Measurements from ENCODE around the gene IQCB1.
"Not testable (repeated sequence)": the region's sequence is repeated elsewhere in the genome, so short reads cannot be mapped to it uniquely, and the experiment has no call there.

The IQCB1 gene

DNA sequence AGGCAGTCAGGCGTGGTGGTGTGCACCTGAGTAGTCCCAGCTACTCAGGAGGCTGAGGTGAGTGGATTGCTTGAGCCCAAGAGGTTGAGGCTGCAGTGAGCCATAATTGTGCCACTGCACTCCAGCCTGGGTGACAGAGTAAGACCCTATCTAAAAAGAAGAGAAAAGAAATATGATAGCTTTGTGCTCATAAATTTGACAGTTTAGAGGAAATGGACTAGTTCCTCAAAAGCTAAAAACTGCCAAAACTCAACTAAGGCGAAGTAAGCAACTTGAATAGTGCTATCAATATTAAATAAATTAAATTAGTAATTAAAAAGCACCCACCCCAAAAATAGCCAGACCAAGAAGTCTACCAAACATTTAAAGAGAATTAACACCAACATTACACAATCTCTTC is 34.9 kb upstream of the IQCB1 start:
- Histone ChIP-seq H3K4me3 (no peak overlapping the region), H3K27me3 (no peaks in the 10 kb centered on the region), H3K9me3 (no peaks in the 10 kb centered on the region), H3K27ac (no peak overlapping the region), H3K36me3 (peaks cover 0 to 6% (median 0%) of the 10 kb centered on the region in 3 donors), H3K4me1 (no peaks in the 10 kb centered on the region)
- no peak for DNase-seq
- intact Hi-C loops (cut with DNase I; ENCODE audit: low total_unique reads): no loop called here
- TF ChIP-seq, protein P1, sequence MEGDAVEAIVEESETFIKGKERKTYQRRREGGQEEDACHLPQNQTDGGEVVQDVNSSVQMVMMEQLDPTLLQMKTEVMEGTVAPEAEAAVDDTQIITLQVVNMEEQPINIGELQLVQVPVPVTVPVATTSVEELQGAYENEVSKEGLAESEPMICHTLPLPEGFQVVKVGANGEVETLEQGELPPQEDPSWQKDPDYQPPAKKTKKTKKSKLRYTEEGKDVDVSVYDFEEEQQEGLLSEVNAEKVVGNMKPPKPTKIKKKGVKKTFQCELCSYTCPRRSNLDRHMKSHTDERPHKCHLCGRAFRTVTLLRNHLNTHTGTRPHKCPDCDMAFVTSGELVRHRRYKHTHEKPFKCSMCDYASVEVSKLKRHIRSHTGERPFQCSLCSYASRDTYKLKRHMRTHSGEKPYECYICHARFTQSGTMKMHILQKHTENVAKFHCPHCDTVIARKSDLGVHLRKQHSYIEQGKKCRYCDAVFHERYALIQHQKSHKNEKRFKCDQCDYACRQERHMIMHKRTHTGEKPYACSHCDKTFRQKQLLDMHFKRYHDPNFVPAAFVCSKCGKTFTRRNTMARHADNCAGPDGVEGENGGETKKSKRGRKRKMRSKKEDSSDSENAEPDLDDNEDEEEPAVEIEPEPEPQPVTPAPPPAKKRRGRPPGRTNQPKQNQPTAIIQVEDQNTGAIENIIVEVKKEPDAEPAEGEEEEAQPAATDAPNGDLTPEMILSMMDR (IDR thresholded peaks at IDR 0.05): no peak

DNA sequence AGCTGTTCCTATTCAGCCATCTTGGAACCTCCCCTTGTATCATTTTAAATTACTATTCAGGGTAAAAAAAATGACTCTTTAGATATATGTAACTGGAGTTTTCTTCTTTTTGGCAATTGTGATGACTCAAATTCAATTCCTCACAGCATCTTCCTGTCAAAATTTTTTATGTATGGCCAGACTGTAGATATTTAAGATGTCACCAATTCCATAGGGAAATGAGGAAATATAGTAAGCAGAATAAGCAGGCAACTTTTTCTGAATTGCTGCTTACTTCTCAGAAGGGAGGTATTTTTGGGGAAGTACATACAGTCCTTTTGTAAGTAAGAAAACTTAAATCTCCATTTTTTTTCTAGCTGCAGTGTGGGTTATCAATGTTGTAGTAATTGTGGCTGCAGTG is 28.9 kb upstream of the IQCB1 start:
- TF ChIP-seq, protein P1 (IDR thresholded peaks at IDR 0.05): no peak
- peaks cover 6 to 9% (median 7%) of the 10 kb centered on the region in 3 donors for H3K36me3 ChIP-seq
- no peaks in the 10 kb centered on the region for H3K27me3 ChIP-seq
- intact Hi-C loops (cut with DNase I; ENCODE audit: low total_unique reads): no loop called here
- no peak for DNase-seq
- H3K4me1 ChIP-seq: no peaks in the 10 kb centered on the region
- no peak overlapping the region for H3K27ac ChIP-seq
- no peak overlapping the region for H3K4me3 ChIP-seq
- peaks cover 0 to 4% (median 0%) of the 10 kb centered on the region in 3 donors for H3K9me3 ChIP-seq

DNA sequence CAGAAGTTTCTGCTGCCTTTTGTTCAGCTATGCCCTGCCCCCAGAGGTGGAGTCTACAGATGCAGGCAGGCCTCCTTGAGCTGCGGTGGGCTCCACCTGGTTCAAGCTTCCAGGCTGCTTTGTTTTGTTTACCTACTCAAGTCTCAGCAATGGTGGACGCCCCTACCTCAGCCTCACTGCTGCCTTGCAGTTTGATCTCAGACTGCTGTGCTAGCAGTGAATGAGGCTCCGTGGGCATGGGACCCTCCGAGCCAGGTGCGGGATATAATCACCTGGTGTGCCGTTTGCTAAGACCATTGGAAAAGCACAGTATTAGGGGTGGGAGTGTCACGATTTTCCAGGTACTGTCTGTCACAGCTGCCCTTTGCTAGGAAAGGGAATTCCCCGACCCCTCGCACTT is 28.4 kb upstream of the IQCB1 start:
- H3K4me3 ChIP-seq; H3K27ac ChIP-seq; H3K27me3 ChIP-seq; H3K36me3 ChIP-seq; H3K9me3 ChIP-seq; intact Hi-C loops (cut with DNase I; ENCODE audit: low total_unique reads); DNase-seq; H3K4me1 ChIP-seq: not testable (repeated sequence)

DNA sequence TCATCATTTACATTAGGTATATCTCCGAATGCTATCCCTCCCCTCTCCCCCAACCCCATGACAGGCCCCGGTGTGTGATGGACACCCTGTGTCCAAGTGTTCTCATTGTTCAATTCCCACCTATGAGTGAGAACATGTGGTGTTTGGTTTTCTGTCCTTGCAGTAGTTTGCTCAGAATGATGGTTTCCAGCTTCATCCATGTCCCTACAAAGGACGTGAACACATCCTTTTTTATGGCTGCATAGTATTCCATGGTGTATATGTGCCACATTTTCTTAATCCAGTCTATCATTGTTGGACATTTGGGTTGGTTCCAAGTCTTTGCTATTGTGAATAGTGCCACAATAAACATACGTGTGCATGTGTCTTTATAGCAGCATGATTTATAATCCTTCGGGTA is 22.9 kb upstream of the IQCB1 start:
- peaks cover 0 to 11% (median 6%) of the 10 kb centered on the region in 3 donors for H3K36me3 ChIP-seq
- H3K27ac ChIP-seq; H3K27me3 ChIP-seq; H3K4me3 ChIP-seq; H3K4me1 ChIP-seq; H3K9me3 ChIP-seq; DNase-seq; intact Hi-C loops (cut with DNase I; ENCODE audit: low total_unique reads): not testable (repeated sequence)

DNA sequence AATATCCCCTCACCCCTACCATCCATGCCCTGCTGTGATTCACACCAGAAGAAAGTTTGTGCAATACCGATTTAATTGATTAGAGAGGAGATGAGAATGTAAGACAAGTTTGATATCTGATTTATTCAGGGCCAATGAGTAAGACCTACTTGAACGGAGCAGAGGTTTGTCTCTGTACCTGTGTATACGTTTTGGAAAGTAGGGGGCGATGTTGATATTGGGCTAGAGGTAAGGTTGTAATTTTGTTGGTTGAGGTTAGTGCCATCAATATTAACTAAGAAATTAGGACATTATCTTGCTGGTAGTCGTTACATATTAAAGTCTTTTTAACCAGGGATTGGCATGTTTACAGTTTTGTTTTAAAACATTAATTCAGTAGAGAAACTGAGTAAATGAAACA is 20.7 kb upstream of the IQCB1 start:
- TF ChIP-seq, protein P1 (IDR thresholded peaks at IDR 0.05): no peak
- H3K4me1 ChIP-seq: no peaks in the 10 kb centered on the region
- H3K9me3 ChIP-seq: no peaks in the 10 kb centered on the region
- peaks cover 0 to 11% (median 5%) of the 10 kb centered on the region in 3 donors for H3K36me3 ChIP-seq
- H3K27ac ChIP-seq: no peak overlapping the region
- intact Hi-C loops (cut with DNase I; ENCODE audit: low total_unique reads): no loop called here
- DNase-seq: no peak
- no peak overlapping the region for H3K4me3 ChIP-seq
- no peaks in the 10 kb centered on the region for H3K27me3 ChIP-seq

DNA sequence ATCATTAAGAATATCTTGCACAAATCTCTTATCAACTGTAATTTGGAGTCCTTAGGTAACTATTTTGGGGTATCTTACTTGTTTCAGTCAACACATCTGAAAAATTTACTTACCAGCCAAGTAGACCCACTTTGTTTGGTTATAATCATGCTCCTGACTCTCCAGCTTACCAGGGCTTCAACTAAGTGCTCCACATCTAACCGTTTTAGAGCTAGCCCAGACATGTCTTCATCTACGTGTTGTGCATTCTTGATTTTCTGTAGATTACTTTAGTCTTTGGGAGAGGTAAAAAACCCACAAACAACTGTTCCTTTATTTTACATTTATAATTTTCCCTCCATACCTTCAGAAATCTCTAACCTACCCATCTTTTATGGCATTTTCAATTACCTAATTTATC is 17.4 kb upstream of the IQCB1 start:
- H3K4me1 ChIP-seq: no peaks in the 10 kb centered on the region
- peaks cover 0 to 3% (median 0%) of the 10 kb centered on the region in 3 donors for H3K36me3 ChIP-seq
- H3K27ac ChIP-seq: no peak overlapping the region
- intact Hi-C loops (cut with DNase I; ENCODE audit: low total_unique reads): no loop called here
- DNase-seq: no peak
- H3K27me3 ChIP-seq: no peaks in the 10 kb centered on the region
- H3K9me3 ChIP-seq: no peaks in the 10 kb centered on the region
- H3K4me3 ChIP-seq: no peak overlapping the region
- TF ChIP-seq, protein P1 (IDR thresholded peaks at IDR 0.05): no peak

DNA sequence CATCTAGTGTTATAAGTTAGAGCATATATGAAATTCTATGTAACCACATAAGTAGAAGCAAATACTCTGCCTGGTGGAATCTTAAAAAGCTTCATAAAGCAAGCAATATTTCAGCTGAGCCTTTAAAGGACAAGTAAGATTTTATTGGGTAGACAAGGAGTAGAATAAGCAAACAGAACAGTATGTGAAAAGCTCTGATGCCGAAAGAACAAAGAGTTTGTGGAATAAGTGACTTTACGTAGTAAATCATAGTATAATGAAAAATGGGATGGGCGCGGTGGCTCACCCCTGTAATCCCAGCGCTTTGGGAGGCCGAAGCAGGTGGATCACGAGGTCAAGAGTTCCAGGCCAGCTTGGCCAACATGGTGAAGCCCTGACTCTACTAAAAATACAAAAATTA is 10.0 kb upstream of the IQCB1 start:
- TF ChIP-seq, protein P1 (IDR thresholded peaks at IDR 0.05): no peak
- H3K9me3 ChIP-seq: no peaks in the 10 kb centered on the region
- H3K4me3 ChIP-seq: no peak overlapping the region
- no peaks in the 10 kb centered on the region for H3K4me1 ChIP-seq
- H3K27me3 ChIP-seq: no peaks in the 10 kb centered on the region
- DNase-seq: no peak
- H3K36me3 ChIP-seq: no peaks in the 10 kb centered on the region
- intact Hi-C loops (cut with DNase I; ENCODE audit: low total_unique reads): no loop called here
- no peak overlapping the region for H3K27ac ChIP-seq
